Measurements from ENCODE around the gene ERG. TPM values are rescaled to one million over a fixed set of nuclear protein-coding genes. Genes with fewer than 3 reads are reported as not detected.

The ERG gene
- total RNA-seq, 1 experiment from 2014 or later: not detected

GRCh38 chr21:38340131-38340530 is 158.1 kb downstream of the ERG start:
- in situ Hi-C loops (cut with HindIII; ENCODE audit: low pct_unique_long_range_greater_than_20kb, low sequenced_read_pairs): no loop called here
- no peak for DNase-seq (ENCODE audit: low read depth, low spot score)

- in situ Hi-C loops (cut with HindIII; ENCODE audit: low pct_unique_long_range_greater_than_20kb, low sequenced_read_pairs): no loop called here
- no peak for DNase-seq (ENCODE audit: low read depth, low spot score)
These were observed 160.5 kb downstream of the ERG start for GRCh38 chr21:38337793-38338192.

- no peak for DNase-seq (ENCODE audit: low read depth, low spot score)
- in situ Hi-C loops (cut with HindIII; ENCODE audit: low pct_unique_long_range_greater_than_20kb, low sequenced_read_pairs): no loop called here
These were observed 163.4 kb downstream of the ERG start for GRCh38 chr21:38334866-38335265.

GRCh38 chr21:38333301-38334272 is 164.7 kb downstream of the ERG start:
- in situ Hi-C loops (cut with HindIII; ENCODE audit: low pct_unique_long_range_greater_than_20kb, low sequenced_read_pairs): no loop called here
- DNase-seq (ENCODE audit: low read depth, low spot score): peak; percentile 3

- in situ Hi-C loops (cut with HindIII; ENCODE audit: low pct_unique_long_range_greater_than_20kb, low sequenced_read_pairs): no loop called here
- DNase-seq (ENCODE audit: low read depth, low spot score): no peak
These were observed 167.6 kb downstream of the ERG start for GRCh38 chr21:38330666-38331065.

Small RNAs within 50 kb of the gene (small RNA-seq; reads per million reads assigned to genes)
- 0 reads per million in 2 experiments for gene SNRPGP13

Other genes with a start within 250 kb of the ERG start
- gene KCNJ15, start 241.5 kb downstream of the ERG start, total RNA-seq (2014; rRNA removed; shearing (Covaris generic)): not detected in 2 replicates

Data from SK-MEL-5 (cell line).